RKO (cell line): Measurements from ENCODE around the gene PDPN.

Experiments
- DNase-seq: peaks from one replicate; pipeline ENCODE4 v3.0.0-alpha.2; 2016; ENCODE audit warnings: low spot score

PDPN gene

DNA sequence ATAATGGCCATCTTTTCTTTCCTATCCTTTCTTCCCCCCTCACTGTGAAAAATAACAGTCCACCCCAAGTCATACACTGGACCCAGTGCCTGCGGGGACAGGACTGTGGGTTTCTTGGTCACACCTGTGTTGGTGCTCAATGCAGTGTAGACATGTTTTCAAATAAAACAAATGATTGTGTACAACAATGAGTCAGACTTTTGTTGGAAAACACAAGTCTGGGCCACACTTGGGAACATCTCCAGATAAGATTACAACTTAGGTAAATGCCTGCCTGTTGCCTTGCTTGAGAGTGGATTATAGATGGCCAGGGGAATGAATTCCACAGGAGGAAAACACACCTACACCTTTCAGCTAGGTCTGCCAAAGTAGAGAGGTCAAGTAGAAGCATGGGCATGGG is 34.1 kb downstream of the PDPN start:
- DNase-seq: no peak

DNA sequence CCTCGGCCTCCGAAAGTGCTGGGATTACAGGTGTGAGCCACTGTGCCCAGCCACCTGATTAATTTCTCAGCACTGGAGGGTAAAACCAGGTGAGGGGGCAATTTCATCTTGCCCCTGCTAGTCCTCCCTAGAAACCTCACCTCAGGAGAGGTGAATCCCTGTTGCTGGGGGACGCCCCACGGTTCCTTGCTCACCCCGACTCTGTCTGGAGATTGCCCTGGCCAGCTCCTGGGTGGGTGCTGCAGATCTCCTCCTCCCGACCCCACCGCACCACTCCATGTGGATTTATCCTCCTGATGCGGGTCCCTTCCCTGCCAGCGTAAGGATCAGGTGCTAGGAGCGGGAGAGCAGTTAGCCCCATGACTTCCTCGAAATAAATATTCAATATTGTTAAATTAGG is 34.9 kb downstream of the PDPN start:
- no peak for DNase-seq

DNA sequence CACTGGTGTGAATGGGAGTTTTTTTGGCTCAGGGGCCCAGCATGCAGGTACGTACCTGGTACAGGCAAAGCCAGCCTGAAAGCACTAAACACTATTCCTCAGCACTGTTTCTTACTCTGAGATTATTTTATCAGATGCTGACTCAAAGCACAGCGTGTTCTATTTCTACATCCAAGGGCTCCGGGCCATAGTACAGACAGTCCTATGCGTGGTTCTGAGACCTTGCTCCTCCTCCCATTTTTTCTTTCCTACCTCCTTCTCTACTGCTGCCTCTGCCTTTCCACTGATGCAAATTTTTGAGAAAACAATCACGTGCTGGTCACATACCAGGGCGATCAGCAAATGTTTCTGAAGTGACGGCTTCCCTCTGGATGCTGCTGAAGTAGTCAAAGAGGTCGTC is 36.3 kb downstream of the PDPN start:
- no peak for DNase-seq

DNA sequence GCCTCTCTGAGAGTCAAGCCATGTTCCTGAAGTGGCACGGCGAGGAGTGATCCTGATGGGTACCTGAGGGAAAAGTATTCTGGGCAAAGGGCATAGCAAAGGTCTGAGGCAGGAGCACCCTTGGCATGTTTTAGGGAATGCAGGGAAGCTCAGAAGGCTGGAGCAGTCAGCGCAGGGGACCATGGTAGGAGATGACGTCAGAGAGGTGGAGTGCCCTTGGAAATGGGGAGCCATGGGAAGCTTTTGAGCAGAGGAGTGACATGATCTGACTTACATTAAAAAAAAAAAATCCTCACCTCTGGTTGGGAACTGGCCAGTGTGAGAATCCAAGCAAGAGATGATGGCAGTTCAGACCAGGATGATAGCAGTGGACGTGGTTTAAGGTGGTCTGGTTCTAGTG is 37.2 kb downstream of the PDPN start:
- no peak for DNase-seq

- no peak for DNase-seq
Measured at GRCh38 chr1:13622446-13622845, 38.8 kb downstream of the PDPN start.

DNA sequence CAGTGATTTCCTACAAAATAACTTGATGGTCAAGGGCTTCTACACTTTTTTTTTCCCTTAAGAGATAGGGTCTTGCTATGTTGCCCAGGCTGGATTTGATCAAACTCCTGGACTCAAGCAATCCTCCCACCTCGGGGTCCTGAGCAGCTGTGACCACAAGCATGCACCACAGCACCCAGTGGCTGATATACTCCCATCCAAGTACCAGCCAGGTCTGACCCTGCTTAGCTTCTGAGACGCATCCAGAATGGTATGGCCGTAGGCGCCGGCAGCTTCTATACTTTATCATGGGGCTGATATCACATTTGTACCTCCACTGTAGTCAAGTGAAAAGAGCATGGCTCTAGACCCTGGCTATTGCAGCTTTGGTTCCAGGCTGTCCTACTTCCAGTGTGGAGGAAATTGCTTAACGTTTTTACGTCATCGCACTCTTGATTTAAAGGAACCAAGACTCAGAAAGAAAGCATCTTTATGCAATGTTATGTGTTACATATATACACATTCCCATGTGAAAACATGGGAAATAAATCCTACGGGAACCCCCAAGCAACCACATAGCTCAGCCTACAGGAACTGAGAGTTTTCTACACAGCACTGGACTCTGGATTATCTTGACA is 39.5 kb downstream of the PDPN start:
- DNase-seq: no peak

- no peak for DNase-seq
Measured at GRCh38 chr1:13624526-13624925, 40.9 kb downstream of the PDPN start.

DNA sequence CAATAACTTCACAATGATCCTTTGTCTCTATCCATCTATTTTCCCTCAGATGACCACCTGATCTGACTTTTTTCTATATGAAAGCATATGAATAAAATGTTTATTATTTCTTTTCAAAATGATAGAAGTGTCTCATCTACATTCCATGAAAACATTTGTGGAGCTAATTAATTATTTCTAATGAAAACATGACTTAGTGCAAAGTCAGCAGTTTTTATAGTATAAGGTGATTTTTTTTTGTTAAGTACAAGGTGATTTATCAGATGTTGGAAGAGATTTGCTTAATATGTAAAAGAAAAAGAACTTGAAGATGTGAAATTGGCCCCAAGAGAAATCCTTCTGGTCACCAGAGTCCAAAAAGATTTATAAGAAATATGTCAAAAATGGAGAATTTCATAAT is 43.5 kb downstream of the PDPN start:
- DNase-seq: no peak

DNA sequence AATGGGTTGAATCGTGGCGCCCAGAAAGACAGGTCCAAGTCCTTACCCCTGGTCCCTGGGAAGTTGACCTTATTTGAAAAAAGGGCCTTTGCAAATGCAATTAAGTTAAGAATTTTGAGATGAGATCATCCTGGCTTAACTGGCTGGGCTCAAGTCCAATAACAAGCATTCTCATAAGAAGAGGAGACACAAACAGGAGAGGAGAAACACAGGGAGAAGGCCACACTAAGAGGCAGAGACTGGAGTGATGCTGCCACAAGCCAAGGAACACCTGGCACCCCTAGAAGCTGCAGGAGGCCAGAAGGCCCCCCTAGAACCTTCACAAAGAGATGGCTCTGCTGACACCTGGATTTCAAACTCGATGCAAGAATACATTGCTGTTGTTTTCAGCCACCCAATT is 44.6 kb downstream of the PDPN start:
- no peak for DNase-seq

DNA sequence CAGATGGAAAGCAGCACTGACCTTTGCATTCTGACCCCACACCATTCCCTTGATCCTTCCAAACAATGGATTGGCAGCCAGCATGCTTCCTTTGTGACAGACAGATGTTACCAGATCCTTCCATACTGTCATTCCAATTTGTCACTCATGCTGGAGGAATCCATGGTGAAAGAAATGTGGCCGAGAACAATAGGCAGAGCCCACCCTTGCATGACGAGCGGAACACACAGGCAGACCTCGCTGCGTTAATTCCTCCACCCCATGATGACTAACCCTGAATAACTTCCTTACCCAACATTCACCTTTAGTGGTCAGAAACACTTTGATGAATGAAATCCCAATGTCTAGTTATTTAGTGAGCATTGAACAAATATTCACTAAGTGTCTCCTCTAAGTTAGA is 45.1 kb downstream of the PDPN start:
- no peak for DNase-seq

GRCh38 chr1:13642306-13643004 is 58.8 kb downstream of the PDPN start:
- no peak for DNase-seq

DNA sequence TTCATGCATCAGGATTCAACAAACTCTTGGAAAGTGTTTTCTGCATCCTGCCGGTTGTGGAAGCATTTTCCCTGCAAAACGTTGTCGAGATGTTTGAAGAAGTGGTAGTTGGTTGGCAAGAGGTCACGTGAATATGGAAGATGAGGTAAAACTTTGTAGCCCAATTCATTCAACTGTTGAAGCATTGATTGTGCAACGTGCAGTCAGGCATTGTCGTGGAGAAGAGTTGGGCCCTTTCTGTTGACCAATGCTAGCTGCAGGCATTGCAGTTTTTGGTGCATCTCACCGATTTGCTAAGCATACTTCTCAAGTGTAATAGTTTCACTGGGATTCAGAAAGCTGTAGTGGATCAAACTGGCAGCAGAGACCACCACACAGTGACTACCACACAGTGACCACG is 59.4 kb downstream of the PDPN start:
- no peak for DNase-seq

DNA sequence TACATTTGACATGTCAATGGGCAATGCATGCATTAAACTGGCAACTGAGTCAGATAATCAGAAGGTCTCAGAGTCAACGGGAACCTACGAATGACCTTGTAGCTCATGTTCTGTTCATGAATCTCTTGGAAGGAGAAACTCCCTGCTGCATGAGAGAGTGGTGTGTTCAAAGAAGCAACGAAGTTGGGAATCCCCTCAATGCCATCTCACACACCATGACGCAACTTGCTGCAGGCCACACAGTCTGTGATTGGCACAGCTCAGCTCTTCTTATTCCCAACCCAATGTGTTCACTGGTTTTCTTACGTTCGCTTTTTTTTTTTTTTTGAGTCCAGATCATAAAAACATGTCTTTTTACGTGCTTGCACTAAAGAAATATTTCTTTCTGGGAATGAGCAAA is 62.9 kb downstream of the PDPN start:
- DNase-seq: no peak

GRCh38 chr1:13651279-13651678 is 67.6 kb downstream of the PDPN start:
- no peak for DNase-seq

DNA sequence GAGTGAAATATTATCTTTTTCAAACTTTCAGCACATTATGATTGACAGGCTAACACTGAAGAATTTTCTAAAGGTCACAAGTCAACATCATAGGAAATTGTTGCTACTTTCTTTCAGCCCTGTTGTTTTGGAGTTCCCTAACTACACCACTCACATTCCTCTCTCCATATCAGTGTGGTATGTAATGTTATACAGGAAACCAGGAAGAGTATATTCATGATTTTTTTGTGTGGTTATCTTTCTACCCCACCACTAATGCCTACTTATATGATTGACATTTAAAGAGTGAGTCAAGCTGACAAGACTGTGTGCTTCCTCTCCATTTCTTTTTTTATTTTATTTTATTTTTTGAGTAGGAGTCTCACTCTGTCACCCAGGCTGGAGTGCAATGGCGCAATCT is 68.6 kb downstream of the PDPN start:
- no peak for DNase-seq

DNA sequence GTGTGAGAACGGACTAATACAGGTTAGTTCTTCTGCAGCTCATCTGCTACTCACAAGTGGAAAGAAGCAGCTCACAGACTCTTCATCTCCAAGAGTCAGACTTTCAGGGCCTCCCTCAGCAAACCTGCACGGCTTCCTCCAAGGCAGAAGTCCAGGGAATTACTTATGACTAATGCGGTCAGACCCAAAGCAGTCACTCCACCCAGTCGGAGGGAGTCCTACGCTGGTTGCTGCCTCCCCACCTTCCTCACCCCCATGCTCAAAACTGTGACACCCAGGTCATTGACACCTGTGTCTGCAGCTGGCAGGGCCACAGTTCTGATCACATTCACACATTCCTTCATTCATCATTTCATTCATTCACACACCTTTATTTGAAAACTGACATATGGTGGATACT is 77.9 kb downstream of the PDPN start:
- DNase-seq: no peak

DNA sequence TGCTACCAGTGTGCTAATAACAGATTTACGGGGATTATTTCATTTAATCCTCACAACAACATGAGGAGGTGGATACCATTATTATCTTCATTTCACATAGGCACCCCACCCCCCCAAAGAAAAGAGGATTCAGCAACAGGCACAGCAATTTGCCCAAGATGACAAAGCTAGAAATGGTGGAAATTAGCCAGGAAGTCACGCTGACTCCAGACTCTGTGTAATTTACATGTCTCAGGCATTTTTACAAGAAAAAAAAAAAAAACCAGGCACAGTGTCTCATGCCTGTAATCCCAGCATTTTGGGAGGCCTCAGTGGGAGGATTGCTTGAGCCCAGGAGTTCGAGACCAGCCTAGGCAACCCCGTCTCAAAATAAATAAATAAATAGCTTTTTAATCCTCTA is 78.9 kb downstream of the PDPN start:
- no peak for DNase-seq

DNA sequence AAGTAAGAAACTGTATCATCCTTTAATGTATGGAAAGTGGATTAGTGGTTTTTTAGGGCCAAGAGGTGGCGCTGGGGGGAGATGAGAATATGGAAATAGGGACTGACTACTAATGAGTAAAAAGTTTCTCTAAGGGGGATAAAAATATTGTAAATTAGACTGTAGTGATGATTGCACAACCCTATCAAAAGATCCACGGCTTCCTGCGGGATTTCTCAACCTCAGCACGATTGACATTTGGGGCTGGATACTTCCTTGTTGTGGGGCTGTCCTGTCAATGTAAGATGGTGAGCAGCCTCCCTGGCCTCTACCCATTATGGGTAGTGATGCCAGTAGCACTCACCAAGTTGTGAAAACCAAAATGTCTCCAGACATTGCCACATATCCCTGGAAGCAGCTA is 80.3 kb downstream of the PDPN start:
- DNase-seq: no peak

- no peak for DNase-seq
Measured at GRCh38 chr1:13664451-13664850, 80.8 kb downstream of the PDPN start.

DNA sequence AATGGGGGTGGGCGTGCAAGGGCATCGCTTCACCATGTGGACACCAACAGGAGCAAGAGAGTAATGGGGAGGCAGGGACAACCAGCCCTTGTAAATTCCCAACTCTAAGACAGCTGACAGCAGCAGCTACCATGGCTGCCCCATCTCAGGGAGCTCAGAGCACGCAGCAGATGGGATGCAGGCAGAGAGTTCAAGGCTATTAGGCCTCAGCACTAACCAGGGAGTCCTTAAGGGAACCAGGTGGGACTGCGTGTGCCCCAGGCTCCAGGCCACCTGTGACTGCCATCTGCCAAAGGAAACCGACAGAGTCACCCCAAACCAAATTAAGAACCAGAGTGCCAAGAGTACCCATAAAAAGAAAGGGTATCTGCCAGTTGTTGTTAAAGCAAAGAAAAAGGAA is 82.7 kb downstream of the PDPN start:
- DNase-seq: no peak
